Type B pancreatic cell (in vitro differentiated cells): ENCODE results near the gene NCAN. TPM values are rescaled to one million over a fixed set of nuclear protein-coding genes. Genes with fewer than 3 reads are reported as not detected.
"Not testable (repeated sequence)": the region's sequence is repeated elsewhere in the genome, so short reads cannot be mapped to it uniquely, and the experiment has no call there.

ENCODE experiments used
- DNase-seq: peaks from one replicate; pipeline ENCODE4 v3.0.0; 2021; ENCODE audit warnings: mixed read lengths; ENCODE audit not compliant: unreplicated experiment; ENCODE audit errors: extremely low spot score
- H3K27ac Mint-ChIP-seq: 2 replicates; pipeline ENCODE4 v1.8.0; 2021; ENCODE audit warnings: mild to moderate bottlenecking, mixed read lengths
- H3K27me3 Mint-ChIP-seq: 2 replicates; pipeline ENCODE4 v1.8.0; 2021; ENCODE audit warnings: mixed read lengths
- H3K36me3 Mint-ChIP-seq: 2 replicates; pipeline ENCODE4 v1.8.0; 2021; ENCODE audit warnings: mixed read lengths
- H3K4me1 Mint-ChIP-seq: one replicate; pipeline ENCODE4 v1.8.0; 2021; ENCODE audit warnings: mixed read lengths; ENCODE audit not compliant: unreplicated experiment
- H3K4me3 Mint-ChIP-seq: 2 replicates; pipeline ENCODE4 v1.8.0; 2021; ENCODE audit warnings: mild to moderate bottlenecking, mixed read lengths
- H3K9me3 Mint-ChIP-seq: 2 replicates; pipeline ENCODE4 v1.8.0; 2021; ENCODE audit warnings: mixed read lengths
- total RNA-seq: library from RNA; stranded (reverse); gene quantifications from 2 replicates; pipeline ENCODE4 v1.2.1, GENCODE V29; 2021; ENCODE audit warnings: low replicate concordance
- TF ChIP-seq, protein P1 (sequence below): fragments of 200-600 bp; sonication (generic); conservative IDR thresholded peaks from 2 replicates; pipeline ENCODE4 v1.5.0; 2021; ENCODE audit warnings: antibody characterized with exemption, mild to moderate bottlenecking

NCAN gene
- total RNA-seq, 1 donor from 2014 or later: 0.80 TPM

DNA sequence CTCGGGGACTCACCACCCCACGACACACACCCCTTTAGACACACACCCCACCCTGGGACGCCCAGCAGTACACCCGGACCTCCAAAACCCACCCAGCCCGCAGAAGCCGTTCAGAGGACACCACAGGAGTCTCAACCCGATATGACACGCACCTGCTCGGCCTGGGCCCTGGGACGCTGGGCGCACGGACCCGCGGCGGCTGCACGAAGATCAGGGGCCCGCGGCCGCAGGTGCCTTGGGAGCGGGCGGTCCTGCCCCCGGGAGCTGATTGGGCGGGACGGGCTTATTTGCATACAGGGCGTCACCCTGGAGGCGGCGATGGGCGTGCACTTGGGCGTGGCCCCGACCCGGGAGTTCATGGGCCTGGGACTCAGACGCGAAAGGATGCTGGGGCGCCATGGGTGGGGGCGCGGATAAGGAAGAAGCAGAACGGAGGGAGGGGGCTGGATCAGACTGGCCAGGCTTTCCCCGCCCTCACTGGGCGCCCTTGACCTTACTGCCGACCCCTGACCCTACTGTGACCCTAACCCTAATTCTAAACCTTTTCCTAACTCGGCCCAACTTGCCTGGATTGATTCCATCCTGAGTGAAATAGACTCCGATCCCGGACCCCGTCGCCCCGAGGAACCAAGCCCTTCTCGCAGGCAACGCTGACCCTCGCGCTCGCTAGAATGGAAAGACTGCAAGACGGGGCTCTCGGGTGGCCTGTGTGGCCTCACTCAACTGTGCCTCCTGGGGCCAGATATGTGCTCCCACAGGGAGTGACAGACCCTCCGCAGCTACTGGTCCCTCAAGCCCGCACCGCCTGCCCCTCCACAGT, 41.5 kb upstream of the NCAN start, which contains the start of gene MEF2B:
Gene MEF2B, minus strand, starts transcription at position 211 of the 820 bp plus-strand sequence. CDS start 19,528 bp downstream, outside the sequence.
- Mint-ChIP-seq H3K4me1 (peaks cover 9% of the 10 kb centered on the region), H3K9me3 (no peaks in the 10 kb centered on the region), H3K27me3 (peaks cover 19% of the 10 kb centered on the region), H3K4me3 (peak within 1 kb of the TSS; percentile 76), H3K36me3 (no peaks in the 10 kb centered on the region), H3K27ac (peak within 1 kb of the TSS; percentile 63)
- peak; percentile 82 for DNase-seq
- TF ChIP-seq, protein P1, sequence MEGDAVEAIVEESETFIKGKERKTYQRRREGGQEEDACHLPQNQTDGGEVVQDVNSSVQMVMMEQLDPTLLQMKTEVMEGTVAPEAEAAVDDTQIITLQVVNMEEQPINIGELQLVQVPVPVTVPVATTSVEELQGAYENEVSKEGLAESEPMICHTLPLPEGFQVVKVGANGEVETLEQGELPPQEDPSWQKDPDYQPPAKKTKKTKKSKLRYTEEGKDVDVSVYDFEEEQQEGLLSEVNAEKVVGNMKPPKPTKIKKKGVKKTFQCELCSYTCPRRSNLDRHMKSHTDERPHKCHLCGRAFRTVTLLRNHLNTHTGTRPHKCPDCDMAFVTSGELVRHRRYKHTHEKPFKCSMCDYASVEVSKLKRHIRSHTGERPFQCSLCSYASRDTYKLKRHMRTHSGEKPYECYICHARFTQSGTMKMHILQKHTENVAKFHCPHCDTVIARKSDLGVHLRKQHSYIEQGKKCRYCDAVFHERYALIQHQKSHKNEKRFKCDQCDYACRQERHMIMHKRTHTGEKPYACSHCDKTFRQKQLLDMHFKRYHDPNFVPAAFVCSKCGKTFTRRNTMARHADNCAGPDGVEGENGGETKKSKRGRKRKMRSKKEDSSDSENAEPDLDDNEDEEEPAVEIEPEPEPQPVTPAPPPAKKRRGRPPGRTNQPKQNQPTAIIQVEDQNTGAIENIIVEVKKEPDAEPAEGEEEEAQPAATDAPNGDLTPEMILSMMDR: no peak

GRCh38 chr19:19170873-19171672, 40.7 kb upstream of the NCAN start:
- peaks cover 9% of the 10 kb centered on the region for H3K4me1 Mint-ChIP-seq
- TF ChIP-seq, protein P1: no peak
- peaks cover 19% of the 10 kb centered on the region for H3K27me3 Mint-ChIP-seq
- peak overlapping the region; percentile 63 for H3K27ac Mint-ChIP-seq
- H3K36me3 Mint-ChIP-seq: no peaks in the 10 kb centered on the region
- no peak for DNase-seq
- H3K9me3 Mint-ChIP-seq: no peaks in the 10 kb centered on the region
- peak overlapping the region; percentile 76 for H3K4me3 Mint-ChIP-seq

GRCh38 chr19:19171821-19172532, 39.8 kb upstream of the NCAN start:
- Mint-ChIP-seq H3K4me1 (peaks cover 9% of the 10 kb centered on the region), H3K27ac (no peak overlapping the region), H3K36me3 (no peaks in the 10 kb centered on the region), H3K4me3 (no peak overlapping the region), H3K9me3 (no peaks in the 10 kb centered on the region), H3K27me3 (peaks cover 19% of the 10 kb centered on the region)
- TF ChIP-seq, protein P1: no peak
- DNase-seq: no peak

- H3K4me3 Mint-ChIP-seq, H3K27ac Mint-ChIP-seq, DNase-seq, H3K9me3 Mint-ChIP-seq, H3K4me1 Mint-ChIP-seq, H3K36me3 Mint-ChIP-seq: not testable (repeated sequence)
- H3K27me3 Mint-ChIP-seq: peaks cover 19% of the 10 kb centered on the region
Observed at GRCh38 chr19:19173243-19173642, 38.5 kb upstream of the NCAN start.

DNA sequence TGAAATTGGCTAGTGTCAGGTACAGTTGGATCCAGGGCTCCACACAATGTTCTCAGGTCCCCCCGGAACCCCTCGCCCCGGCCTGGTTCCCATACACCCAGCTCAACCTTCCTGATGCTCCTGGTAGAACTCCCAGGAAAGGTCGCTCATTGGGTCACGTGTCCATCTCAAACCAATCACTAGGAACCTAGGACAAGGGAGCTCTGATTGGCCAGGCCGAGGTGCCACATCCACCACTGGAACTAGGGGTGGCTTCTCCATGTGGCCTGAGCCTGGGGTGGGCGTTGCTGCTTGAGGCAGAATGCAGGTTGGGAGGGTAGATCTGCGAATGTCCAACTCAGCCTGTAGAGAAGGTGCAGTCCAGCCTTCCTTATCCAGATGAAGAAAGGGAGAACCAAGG, 34.8 kb upstream of the NCAN start:
- no peaks in the 10 kb centered on the region for H3K9me3 Mint-ChIP-seq
- H3K4me3 Mint-ChIP-seq: no peak overlapping the region
- H3K27ac Mint-ChIP-seq: no peak overlapping the region
- no peaks in the 10 kb centered on the region for H3K27me3 Mint-ChIP-seq
- peaks cover 6% of the 10 kb centered on the region for H3K36me3 Mint-ChIP-seq
- DNase-seq: no peak
- TF ChIP-seq, protein P1: no peak
- H3K4me1 Mint-ChIP-seq: no peaks in the 10 kb centered on the region
